ENCODE results near the gene LGI1.

DNA sequence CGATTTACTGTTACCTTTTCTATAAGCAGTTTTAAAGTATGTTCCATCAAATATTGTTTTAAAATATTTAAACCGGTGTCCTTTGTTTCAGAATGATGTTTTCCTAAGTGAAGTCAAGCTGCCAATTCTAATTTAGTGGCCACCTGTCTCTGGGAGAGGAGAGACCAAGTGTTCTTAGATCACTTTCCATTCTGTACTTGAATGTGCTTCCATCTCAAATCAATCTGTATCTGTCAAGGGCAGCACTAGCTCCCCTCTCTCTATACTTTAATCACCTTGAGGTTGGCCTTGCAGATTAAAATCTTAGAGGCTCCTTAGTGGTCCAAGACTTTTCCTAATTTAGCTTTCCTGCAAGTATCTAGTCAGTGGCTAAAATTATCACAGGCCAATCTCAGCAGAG lies 49.6 kb downstream of the LGI1 start:
- TF ChIP-seq SP1 (CRISPR knock-in tag; IDR thresholded peaks at IDR 0.05) (no peak), DACH1 (IDR thresholded peaks at IDR 0.05; ENCODE audit: partially characterized antibody) (no peak), ZNF695 (CRISPR knock-in tag; IDR thresholded peaks at IDR 0.05) (no peak), ZNF140 (CRISPR knock-in tag; IDR thresholded peaks at IDR 0.05) (no peak), JUND (IDR thresholded peaks at IDR 0.05; ENCODE audit: borderline replicate concordance, low read depth, low read length) (no peak), JUND (tag; IDR thresholded peaks at IDR 0.05; ENCODE audit: borderline replicate concordance, low read depth, low read length) (no peak), POLR2AphosphoS5 (IDR thresholded peaks at IDR 0.05; ENCODE audit: control insufficient read depth, insufficient read depth, low read depth, low read length) (no peak), TAF7 (tag; IDR thresholded peaks at IDR 0.05) (no peak), ZNF830 (CRISPR knock-in tag; IDR thresholded peaks at IDR 0.05) (no peak)
- TF ChIP-seq, protein P1, sequence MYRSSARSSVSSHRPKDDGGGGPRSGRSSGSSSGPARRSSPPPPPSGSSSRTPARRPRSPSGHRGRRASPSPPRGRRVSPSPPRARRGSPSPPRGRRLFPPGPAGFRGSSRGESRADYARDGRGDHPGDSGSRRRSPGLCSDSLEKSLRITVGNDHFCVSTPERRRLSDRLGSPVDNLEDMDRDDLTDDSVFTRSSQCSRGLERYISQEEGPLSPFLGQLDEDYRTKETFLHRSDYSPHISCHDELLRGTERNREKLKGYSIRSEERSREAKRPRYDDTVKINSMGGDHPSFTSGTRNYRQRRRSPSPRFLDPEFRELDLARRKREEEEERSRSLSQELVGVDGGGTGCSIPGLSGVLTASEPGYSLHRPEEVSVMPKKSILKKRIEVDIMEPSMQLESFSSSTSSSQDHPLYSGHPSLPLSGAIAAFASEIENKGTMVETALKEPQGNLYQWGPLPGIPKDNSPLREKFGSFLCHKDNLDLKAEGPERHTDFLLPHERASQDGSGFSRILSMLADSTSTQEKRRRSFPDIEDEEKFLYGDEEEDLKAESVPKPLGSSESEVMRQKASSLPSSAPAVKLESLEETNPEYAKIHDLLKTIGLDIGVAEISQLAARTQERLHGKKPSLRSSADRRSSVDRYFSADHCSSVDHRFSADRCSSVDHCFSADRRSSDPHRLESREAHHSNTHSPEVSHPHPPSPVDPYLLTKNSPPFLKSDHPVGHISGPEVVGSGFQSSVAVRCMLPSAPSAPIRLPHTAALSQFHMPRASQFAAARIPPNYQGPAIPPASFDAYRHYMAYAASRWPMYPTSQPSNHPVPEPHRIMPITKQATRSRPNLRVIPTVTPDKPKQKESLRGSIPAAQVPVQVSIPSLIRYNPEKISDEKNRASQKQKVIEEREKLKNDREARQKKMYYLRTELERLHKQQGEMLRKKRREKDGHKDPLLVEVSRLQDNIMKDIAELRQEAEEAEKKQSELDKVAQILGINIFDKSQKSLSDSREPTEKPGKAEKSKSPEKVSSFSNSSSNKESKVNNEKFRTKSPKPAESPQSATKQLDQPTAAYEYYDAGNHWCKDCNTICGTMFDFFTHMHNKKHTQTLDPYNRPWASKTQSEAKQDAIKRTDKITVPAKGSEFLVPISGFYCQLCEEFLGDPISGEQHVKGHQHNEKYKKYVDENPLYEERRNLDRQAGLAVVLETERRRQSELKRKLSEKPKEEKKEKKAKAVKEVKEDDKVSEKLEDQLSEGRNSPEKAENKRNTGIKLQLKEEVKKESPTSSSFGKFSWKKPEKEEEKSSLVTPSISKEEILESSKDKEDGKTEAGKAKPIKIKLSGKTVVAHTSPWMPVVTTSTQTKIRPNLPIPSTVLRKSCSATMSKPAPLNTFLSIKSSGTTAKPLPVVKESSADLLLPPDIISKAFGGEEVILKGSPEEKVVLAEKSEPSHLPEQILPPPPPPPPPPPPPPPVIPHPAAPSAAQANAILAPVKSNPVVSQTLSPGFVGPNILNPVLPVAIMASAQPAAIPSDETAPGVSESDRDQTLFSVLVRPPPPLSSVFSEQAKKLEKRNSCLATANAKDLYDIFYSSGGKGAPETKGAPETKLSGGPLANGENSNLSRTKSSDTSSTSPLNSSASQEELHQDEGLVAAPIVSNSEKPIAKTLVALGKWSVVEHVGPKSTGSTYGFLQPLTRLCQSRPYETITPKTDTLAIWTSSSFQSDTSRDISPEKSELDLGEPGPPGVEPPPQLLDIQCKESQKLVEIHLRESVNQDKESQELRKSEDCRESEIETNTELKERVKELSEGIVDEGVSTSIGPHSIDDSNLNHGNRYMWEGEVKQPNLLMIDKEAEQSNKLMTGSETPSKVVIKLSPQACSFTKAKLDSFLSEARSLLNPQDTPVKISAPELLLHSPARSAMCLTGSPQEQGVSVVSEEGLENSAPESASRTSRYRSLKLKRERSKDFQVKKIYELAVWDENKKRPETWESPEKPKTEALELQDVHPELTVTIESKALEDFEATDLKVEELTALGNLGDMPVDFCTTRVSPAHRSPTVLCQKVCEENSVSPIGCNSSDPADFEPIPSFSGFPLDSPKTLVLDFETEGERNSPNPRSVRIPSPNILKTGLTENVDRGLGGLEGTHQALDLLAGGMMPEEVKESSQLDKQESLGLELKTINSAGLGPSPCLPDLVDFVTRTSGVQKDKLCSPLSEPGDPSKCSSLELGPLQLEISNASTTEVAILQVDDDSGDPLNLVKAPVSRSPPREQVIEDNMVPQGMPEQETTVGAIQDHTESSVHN (IDR thresholded peaks at IDR 0.05; ENCODE audit: borderline replicate concordance in 1 of 2, low read depth in 1 of 2): no peak
- TF ChIP-seq, protein P2, sequence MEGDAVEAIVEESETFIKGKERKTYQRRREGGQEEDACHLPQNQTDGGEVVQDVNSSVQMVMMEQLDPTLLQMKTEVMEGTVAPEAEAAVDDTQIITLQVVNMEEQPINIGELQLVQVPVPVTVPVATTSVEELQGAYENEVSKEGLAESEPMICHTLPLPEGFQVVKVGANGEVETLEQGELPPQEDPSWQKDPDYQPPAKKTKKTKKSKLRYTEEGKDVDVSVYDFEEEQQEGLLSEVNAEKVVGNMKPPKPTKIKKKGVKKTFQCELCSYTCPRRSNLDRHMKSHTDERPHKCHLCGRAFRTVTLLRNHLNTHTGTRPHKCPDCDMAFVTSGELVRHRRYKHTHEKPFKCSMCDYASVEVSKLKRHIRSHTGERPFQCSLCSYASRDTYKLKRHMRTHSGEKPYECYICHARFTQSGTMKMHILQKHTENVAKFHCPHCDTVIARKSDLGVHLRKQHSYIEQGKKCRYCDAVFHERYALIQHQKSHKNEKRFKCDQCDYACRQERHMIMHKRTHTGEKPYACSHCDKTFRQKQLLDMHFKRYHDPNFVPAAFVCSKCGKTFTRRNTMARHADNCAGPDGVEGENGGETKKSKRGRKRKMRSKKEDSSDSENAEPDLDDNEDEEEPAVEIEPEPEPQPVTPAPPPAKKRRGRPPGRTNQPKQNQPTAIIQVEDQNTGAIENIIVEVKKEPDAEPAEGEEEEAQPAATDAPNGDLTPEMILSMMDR (IDR thresholded peaks at IDR 0.05 in 2 of 3, conservative IDR thresholded peaks at IDR 0.05 in 1 of 3; ENCODE audit: insufficient read depth in 2 of 3, low read depth in 1 of 3, low read length in 3 of 3): no peak

Measured in K562 (cell line).